ENCODE measurements around the gene CMTR1.

GRCh38 chr6:37525460-37526357 is 92.7 kb downstream of the CMTR1 start:
- TF ChIP-seq, protein P1, sequence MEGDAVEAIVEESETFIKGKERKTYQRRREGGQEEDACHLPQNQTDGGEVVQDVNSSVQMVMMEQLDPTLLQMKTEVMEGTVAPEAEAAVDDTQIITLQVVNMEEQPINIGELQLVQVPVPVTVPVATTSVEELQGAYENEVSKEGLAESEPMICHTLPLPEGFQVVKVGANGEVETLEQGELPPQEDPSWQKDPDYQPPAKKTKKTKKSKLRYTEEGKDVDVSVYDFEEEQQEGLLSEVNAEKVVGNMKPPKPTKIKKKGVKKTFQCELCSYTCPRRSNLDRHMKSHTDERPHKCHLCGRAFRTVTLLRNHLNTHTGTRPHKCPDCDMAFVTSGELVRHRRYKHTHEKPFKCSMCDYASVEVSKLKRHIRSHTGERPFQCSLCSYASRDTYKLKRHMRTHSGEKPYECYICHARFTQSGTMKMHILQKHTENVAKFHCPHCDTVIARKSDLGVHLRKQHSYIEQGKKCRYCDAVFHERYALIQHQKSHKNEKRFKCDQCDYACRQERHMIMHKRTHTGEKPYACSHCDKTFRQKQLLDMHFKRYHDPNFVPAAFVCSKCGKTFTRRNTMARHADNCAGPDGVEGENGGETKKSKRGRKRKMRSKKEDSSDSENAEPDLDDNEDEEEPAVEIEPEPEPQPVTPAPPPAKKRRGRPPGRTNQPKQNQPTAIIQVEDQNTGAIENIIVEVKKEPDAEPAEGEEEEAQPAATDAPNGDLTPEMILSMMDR (conservative IDR thresholded peaks at IDR 0.05; ENCODE audit: low read length): no peak
- TF ChIP-seq EZH2phosphoT487 (IDR thresholded peaks at IDR 0.05; ENCODE audit: borderline replicate concordance, low read depth, low read length): no peak
